ACC112 (cell line): Measurements from ENCODE around the gene RFX2.

Source experiments
- H2AFZ ChIP-seq: fragments of 200-600 bp; sonication (generic); one replicate; pipeline ENCODE4 v1.6.0; 2017; ENCODE audit warnings: antibody characterized with exemption, low read length; ENCODE audit not compliant: unreplicated experiment
- H3K27ac ChIP-seq: fragments of 200-600 bp; sonication (generic); 2 replicates; pipeline ENCODE4 v1.5.1; 2014; ENCODE audit warnings: low read depth, mild to moderate bottlenecking, antibody characterized with exemption, low read length, moderate library complexity
- H3K27me3 ChIP-seq: fragments of 200-600 bp; sonication (generic); 2 replicates; pipeline ENCODE4 v1.6.1; 2014; ENCODE audit warnings: mild to moderate bottlenecking, antibody characterized with exemption, low read length, moderate library complexity, mixed read lengths; ENCODE audit not compliant: insufficient read depth
- H3K36me3 ChIP-seq: fragments of 200-600 bp; sonication (generic); 2 replicates; pipeline ENCODE4 v1.6.1; 2016; ENCODE audit warnings: mild to moderate bottlenecking, antibody characterized with exemption, low read length, moderate library complexity, mixed read lengths; ENCODE audit not compliant: insufficient read depth
- H3K4me1 ChIP-seq: fragments of 200-600 bp; sonication (generic); one replicate; pipeline ENCODE4 v1.6.1; 2016; ENCODE audit warnings: low read length, mixed read lengths; ENCODE audit not compliant: insufficient read depth, unreplicated experiment, control insufficient read depth
- H3K4me3 ChIP-seq: fragments of 200-600 bp; sonication (generic); 2 replicates; pipeline ENCODE4 v1.5.1; 2014; ENCODE audit warnings: mild to moderate bottlenecking, low read depth, low read length
- H3K79me2 ChIP-seq: fragments of 200-600 bp; sonication (generic); one replicate; pipeline ENCODE4 v1.6.0; 2016; ENCODE audit warnings: low read length; ENCODE audit not compliant: control insufficient read depth, unreplicated experiment, insufficient read depth

Gene RFX2

DNA sequence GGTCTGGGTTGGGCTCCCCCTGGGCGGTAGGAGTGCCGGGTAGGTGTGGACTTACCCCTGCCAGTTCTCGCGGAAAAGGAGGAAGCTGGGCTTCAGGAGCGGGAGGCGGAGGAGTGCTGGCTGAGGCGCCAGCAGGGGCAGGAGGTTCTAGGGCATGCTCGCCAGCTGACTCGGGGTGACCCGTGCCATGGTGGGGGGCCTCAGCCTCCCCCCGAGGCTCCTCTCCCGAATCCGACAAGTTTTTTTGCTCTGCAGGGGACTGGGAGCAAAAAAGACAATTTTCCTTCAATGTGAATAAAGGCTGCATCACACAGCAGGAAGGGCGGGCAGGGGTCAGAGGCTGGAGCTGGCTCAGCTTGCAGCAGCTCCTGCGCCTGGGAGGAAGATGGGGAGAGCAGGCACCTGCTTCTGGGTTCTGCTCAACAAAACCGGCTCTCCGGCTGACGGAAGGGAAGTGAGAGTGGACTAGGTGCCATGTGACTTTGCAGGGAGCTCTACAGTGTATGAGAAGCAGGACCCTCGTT is 158.9 kb downstream of the RFX2 start:
- peaks cover 71% of the 10 kb centered on the region for H3K79me2 ChIP-seq
- no peaks in the 10 kb centered on the region for H3K36me3 ChIP-seq
- no peak overlapping the region for H3K4me3 ChIP-seq
- H3K4me1 ChIP-seq: peaks cover 24% of the 10 kb centered on the region
- H3K27ac ChIP-seq: no peak overlapping the region
- no peak overlapping the region for H2AFZ ChIP-seq
- no peaks in the 10 kb centered on the region for H3K27me3 ChIP-seq

DNA sequence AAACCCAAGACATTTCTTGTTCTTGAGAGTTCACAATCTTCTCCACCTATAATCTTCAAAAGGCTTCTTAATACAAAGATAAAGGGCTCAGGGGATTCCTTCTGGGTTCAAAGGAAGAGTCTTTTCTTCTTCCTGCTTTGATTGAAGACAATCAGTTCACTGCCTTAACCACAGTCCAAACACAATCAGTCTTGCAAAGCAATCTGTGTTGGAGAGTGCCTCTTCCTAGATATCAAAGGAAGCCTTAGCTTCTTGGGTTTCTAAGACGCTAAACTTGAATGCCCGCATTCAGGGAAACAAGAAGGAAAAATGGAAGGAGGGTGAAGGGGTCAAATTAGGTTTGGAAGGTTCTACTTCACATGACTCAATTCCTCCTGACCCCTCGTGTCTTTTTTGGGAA is 159.6 kb downstream of the RFX2 start:
- peaks cover 24% of the 10 kb centered on the region for H3K4me1 ChIP-seq
- no peak overlapping the region for H3K4me3 ChIP-seq
- H2AFZ ChIP-seq: no peak overlapping the region
- H3K27ac ChIP-seq: no peak overlapping the region
- H3K36me3 ChIP-seq: no peaks in the 10 kb centered on the region
- H3K27me3 ChIP-seq: no peaks in the 10 kb centered on the region
- H3K79me2 ChIP-seq: peaks cover 69% of the 10 kb centered on the region

DNA sequence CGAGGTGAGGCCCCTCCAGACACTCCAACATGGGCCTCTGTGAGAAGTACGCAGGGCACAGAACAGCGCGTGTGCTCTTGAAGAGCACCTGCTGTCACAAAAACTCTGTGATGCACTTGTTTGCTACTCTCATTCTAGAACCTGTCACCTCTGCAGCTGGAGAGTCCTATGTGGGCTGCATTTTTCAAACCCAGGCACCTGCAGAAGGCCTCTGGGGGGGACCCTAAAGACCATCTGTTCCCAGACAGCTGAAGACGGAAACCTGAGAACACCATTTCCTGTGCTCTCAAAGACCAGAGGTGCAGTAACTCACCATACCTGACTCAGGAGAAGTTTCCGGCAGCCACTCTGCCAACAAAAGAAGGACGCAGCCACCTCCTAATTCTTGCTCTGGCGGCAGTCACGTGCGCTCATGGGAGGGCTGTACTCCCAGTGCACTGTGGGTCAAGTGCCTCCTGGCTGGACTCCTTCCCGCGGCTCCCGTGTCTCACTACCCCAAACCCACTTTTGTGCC is 160.5 kb downstream of the RFX2 start:
- no peaks in the 10 kb centered on the region for H3K36me3 ChIP-seq
- H3K4me3 ChIP-seq: no peak overlapping the region
- no peak overlapping the region for H3K27ac ChIP-seq
- H3K4me1 ChIP-seq: peaks cover 24% of the 10 kb centered on the region
- peaks cover 69% of the 10 kb centered on the region for H3K79me2 ChIP-seq
- H3K27me3 ChIP-seq: no peaks in the 10 kb centered on the region
- no peak overlapping the region for H2AFZ ChIP-seq

DNA sequence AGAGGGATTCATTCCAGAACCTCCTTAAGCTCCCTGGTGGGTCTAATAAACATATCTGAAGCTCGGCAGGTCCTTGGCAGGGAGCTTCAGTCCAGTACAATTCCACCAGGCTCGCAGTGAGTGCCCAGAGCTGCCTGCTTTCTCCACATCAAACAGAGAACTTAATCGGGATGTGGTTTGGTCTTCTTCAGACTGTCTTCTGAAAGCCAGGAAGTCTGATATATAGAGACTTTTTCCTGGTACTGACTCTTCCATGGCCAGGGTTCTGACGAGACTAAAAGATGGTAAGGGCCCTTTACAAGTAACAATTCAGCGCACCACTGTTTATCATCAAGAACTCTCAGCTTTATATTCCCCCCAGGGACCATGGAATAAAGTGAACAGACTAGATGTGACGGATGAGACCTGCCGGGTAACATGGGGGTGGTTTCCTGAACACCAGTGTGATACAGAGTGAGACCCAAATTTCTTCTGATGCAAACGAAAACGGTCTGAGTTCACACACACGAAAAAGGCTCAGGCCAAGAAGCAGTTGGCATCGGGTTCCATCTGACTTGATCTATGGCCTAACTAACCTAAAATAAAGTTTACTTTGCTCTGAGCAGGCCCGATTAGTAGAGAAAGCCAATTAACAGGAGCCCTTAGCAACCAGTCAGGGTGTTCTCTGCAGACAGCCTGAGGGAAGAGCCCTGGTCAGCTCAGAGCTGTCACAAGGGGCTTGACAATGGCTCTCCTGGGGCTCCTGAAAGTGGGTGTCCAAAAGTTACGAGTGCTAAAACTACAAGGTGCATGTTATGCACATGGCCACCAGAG is 161.3 kb downstream of the RFX2 start:
- Histone ChIP-seq H3K4me3 (no peak overlapping the region), H3K4me1 (peaks cover 20% of the 10 kb centered on the region), H3K79me2 (peaks cover 63% of the 10 kb centered on the region), H3K27ac (no peak overlapping the region), H3K27me3 (no peaks in the 10 kb centered on the region), H3K36me3 (no peaks in the 10 kb centered on the region), H2AFZ (no peak overlapping the region)

DNA sequence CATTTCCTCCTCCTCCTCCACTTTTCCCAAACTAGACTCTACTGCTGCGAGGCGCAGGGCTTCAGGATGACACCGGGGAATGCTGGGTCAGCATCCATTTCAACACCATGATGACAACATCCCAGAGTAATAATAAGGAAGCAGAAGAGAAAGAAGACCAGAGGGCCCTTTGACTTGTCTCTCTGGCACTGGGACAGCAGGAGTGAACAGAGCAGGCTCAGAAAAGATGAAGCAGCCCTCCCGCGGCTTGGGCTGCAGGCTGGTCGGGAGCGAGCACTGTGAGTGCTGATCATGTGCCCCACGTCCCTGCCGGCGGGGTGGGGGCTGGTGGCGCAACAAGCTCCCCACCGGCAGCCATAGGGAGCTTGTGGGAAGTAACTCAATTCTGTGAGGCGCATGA is 162.9 kb downstream of the RFX2 start:
- no peaks in the 10 kb centered on the region for H3K36me3 ChIP-seq

DNA sequence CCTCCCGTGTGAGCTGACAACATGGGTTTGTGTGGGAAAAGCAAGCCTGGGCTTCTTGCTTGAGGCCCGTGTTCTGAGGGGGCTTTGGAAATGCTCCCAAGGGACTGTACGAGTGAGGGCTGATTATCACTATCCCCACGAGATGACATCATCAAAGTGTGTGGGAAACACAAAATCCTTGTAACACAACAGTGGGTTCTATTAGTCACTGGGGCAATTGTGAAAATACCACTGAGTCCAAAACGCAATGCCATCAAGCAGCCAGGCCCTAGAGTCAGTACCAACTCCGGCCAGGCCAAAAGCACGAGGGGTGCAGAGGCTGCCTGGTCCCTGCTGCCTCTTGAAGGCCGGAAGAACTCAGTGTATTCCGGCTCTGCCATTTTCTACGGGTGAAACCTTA is 166.7 kb downstream of the RFX2 start:
- no peaks in the 10 kb centered on the region for H3K27me3 ChIP-seq
- no peak overlapping the region for H3K4me3 ChIP-seq
- H3K27ac ChIP-seq: no peak overlapping the region
- H3K36me3 ChIP-seq: no peaks in the 10 kb centered on the region
- peaks cover 26% of the 10 kb centered on the region for H3K79me2 ChIP-seq
- peaks cover 9% of the 10 kb centered on the region for H3K4me1 ChIP-seq
- no peak overlapping the region for H2AFZ ChIP-seq

More for the DNA sequence above, 162.9 kb downstream of the RFX2 start:
- H3K27me3 ChIP-seq: no peaks in the 10 kb centered on the region
- H3K27ac ChIP-seq: peak overlapping the region; percentile 36
- no peak overlapping the region for H2AFZ ChIP-seq
- 0 out of 2 replicates have a peak overlapping the region, but pooled peaks have one; percentile 21 for H3K4me3 ChIP-seq
- peaks cover 9% of the 10 kb centered on the region for H3K4me1 ChIP-seq
- peaks cover 48% of the 10 kb centered on the region for H3K79me2 ChIP-seq
